HepG2 (cell line): Measurements from ENCODE around the gene KCNIP4. TPM values are rescaled to one million over a fixed set of nuclear protein-coding genes. Genes with fewer than 3 reads are reported as not detected.

ENCODE experiments used
- ATAC-seq: fragments of 200-7000 bp; cut with Tn5 transposase; 3 replicates; pipeline ENCODE4 v1.9.1; 2020; ENCODE audit warnings: mild to moderate bottlenecking, moderate library complexity
- BruUV-seq: library from RNA; stranded (reverse); fragments of 400-500 nt; replicated peaks from 2 replicates; lab custom pipeline; 2021; lab: Mats Ljungman, UMichigan
- CTCF ChIA-PET: fragments of 300-600 bp; formaldehyde crosslinking; extraction: SDS; loops from one replicate; lab custom pipeline; 2021; ENCODE audit warnings: low total read pairs, inconsistent platforms, low intra/inter-chr PET ratio; lab: Yijun Ruan, JAX
- POLR2A ChIA-PET: fragments of 350-600 bp; sonication (Branson Sonifier 250); formaldehyde crosslinking; loops from one replicate; lab custom pipeline; 2020; ENCODE audit warnings: antibody characterized with exemption, inconsistent platforms; lab: Yijun Ruan, JAX
- DNase-seq: peaks from one replicate; pipeline ENCODE4 v3.0.0-alpha.2; 2015; ENCODE audit warnings: low spot score
- FAIRE-seq: peaks from 3 replicates; lab custom pipeline; 2011; peaks lifted over from hg19 to GRCh38; lab: Jason Lieb, UNC
- H2AFZ ChIP-seq: one replicate; pipeline ENCODE4 v1.6.1; 2011; ENCODE audit warnings: low read length, inconsistent platforms
- H3K27ac ChIP-seq: fragments of 300-600 bp; 3 replicates; pipeline ENCODE4 v1.8.0; 2011; ENCODE audit warnings: mixed run types, mild to moderate bottlenecking, mixed read lengths, low read length, inconsistent platforms; ENCODE audit not compliant: insufficient read depth; ENCODE audit errors: extremely low read length
- H3K27me3 ChIP-seq, 2 experiments: fragments of 200-600 bp in 1 of 2; 2 replicates in 1 of 2; 3 replicates in 1 of 2; pipeline versions ENCODE4 v1.6.0 to v1.8.0; 2011; ENCODE audit warnings: low read length in 2 of 2, mild to moderate bottlenecking in 2 of 2, moderate library complexity in 2 of 2, inconsistent platforms in 1 of 2; ENCODE audit not compliant: insufficient read depth in 2 of 2, control insufficient read depth in 1 of 2
- H3K36me3 ChIP-seq, 2 experiments: fragments of 200-600 bp in 1 of 2; replicated peaks in 1 of 2; 2 replicates in 1 of 2; 3 replicates in 1 of 2; pipeline versions ENCODE4 v1.5.1 to v1.8.0; 2011; ENCODE audit warnings: low read length in 2 of 2, inconsistent platforms in 1 of 2; ENCODE audit not compliant: insufficient read depth in 2 of 2, control insufficient read depth in 1 of 2
- H3K4me1 ChIP-seq: 2 replicates; pipeline ENCODE4 v1.5.1; 2012; ENCODE audit warnings: low read length, inconsistent platforms; ENCODE audit not compliant: insufficient read depth
- H3K4me2 ChIP-seq: 2 replicates; pipeline ENCODE4 v1.6.0; 2011; ENCODE audit warnings: low read depth, low read length, inconsistent platforms
- H3K4me3 ChIP-seq, 3 experiments: fragments of 200-600 bp in 1 of 3; sonication (generic), shearing (Covaris generic) in 1 of 3; replicated peaks in 1 of 3; 2 replicates each; pipeline ENCODE4 v1.5.1; 2011 to 2016; ENCODE audit warnings: low read length in 3 of 3, inconsistent platforms in 2 of 3, low read depth in 2 of 3, mild to moderate bottlenecking in 2 of 3, control low read depth in 1 of 3, mixed read lengths in 1 of 3; ENCODE audit not compliant: insufficient read depth in 1 of 3
- H3K79me2 ChIP-seq: one replicate; pipeline ENCODE4 v1.6.1; 2011; ENCODE audit warnings: low read length, inconsistent platforms; ENCODE audit not compliant: insufficient read depth
- H3K9ac ChIP-seq: 2 replicates; pipeline ENCODE4 v1.6.0; 2011; ENCODE audit warnings: mild to moderate bottlenecking, low read depth, low read length, inconsistent platforms; ENCODE audit not compliant: insufficient read depth
- H3K9me3 ChIP-seq: 2 replicates; pipeline ENCODE4 v1.5.1; 2012; ENCODE audit warnings: mild to moderate bottlenecking, low read length
- H4K20me1 ChIP-seq: 2 replicates; pipeline ENCODE4 v1.6.0; 2011; ENCODE audit warnings: inconsistent platforms, mild to moderate bottlenecking, low read length, moderate library complexity; ENCODE audit not compliant: insufficient read depth
- ISX ChIP-seq: sonication (generic); formaldehyde crosslinking; conservative IDR thresholded peaks from 2 replicates; pipeline ENCODE4 v1.5.0; 2020; ENCODE audit warnings: missing genetic modification reagents
- JUND ChIP-seq: sonication (generic); formaldehyde crosslinking; IDR thresholded peaks from 2 replicates; pipeline ENCODE4 v1.8.0; 2022; ENCODE audit warnings: mild to moderate bottlenecking, missing genetic modification reagents
- NFIB ChIP-seq: sonication (generic); formaldehyde crosslinking; IDR thresholded peaks from 2 replicates; pipeline ENCODE4 v1.9.0; 2021; ENCODE audit warnings: missing genetic modification reagents, mild to moderate bottlenecking, borderline replicate concordance
- NFKBIZ ChIP-seq: IDR thresholded peaks from 2 replicates; pipeline ENCODE4 v1.6.1; 2018; ENCODE audit warnings: missing genetic modification reagents, missing compliant biosample characterization
- SALL1 ChIP-seq: sonication (generic); formaldehyde crosslinking; IDR thresholded peaks from 2 replicates; pipeline ENCODE4 v1.8.0; 2022; ENCODE audit warnings: mild to moderate bottlenecking, missing genetic modification reagents
- SRY ChIP-seq: sonication (generic); formaldehyde crosslinking; IDR thresholded peaks from 2 replicates; pipeline ENCODE4 v1.8.0; 2022; ENCODE audit warnings: mild to moderate bottlenecking, missing genetic modification reagents
- ZBTB8A ChIP-seq: sonication (generic); formaldehyde crosslinking; IDR thresholded peaks from 2 replicates; pipeline ENCODE4 v1.4.0; 2020; ENCODE audit warnings: mild to moderate bottlenecking, low read depth, missing genetic modification reagents, borderline replicate concordance
- ZNF441 ChIP-seq: sonication (generic); formaldehyde crosslinking; IDR thresholded peaks from 2 replicates; pipeline ENCODE4 v1.7.0; 2021; ENCODE audit warnings: missing genetic modification reagents, borderline replicate concordance
- ZNF713 ChIP-seq: sonication (generic); formaldehyde crosslinking; IDR thresholded peaks from 2 replicates; pipeline ENCODE4 v1.4.0; 2020; ENCODE audit warnings: mild to moderate bottlenecking, missing genetic modification reagents
- ZSCAN20 ChIP-seq: sonication (generic); formaldehyde crosslinking; IDR thresholded peaks from 2 replicates; pipeline ENCODE4 v1.4.0; 2020; ENCODE audit warnings: missing genetic modification reagents, mild to moderate bottlenecking, borderline replicate concordance
- WGBS: methylation state at CpG from one replicate; pipeline ENCODE4 v1.1.6; 2017; ENCODE audit warnings: low lambda C conversion rate; 5-methylcytosine and 5-hydroxymethylcytosine counted together
- in situ Hi-C: cut with HindIII; loops from 2 replicates; pipeline ENCODE4 v1.10.0; 2017; ENCODE audit warnings: low pct_unique_long_range_greater_than_20kb; ENCODE audit not compliant: extremely low pct_ligation_motif_present
- intact Hi-C: fragments of 100-400 bp; cut with micrococcal nuclease; formaldehyde crosslinking; loops from one replicate; pipeline ENCODE4 v1.10.0; 2022; ENCODE audit not compliant: unreplicated experiment
- polyA plus RNA-seq, 8 experiments: library from polyadenylated mRNA; depleted of rRNA in 3 of 8; stranded (reverse) in 7 of 8; unstranded in 1 of 8; fragments of >200 nt; fragmentation: Illumina TruSeq in 4 of 8; extraction: Trizol in 4 of 8; gene quantifications; 2 replicates each; pipeline versions ENCODE4 v1.2.1 to v1.2.3, GENCODE V29; 2011 to 2016; ENCODE audit warnings: low read depth in 4 of 8, missing spikeins in 1 of 8, mixed read lengths in 1 of 8; ENCODE audit not compliant: insufficient read depth in 1 of 8
- total RNA-seq, 5 experiments: library from RNA; depleted of rRNA; stranded (reverse); fragments of >200 nt; fragmentation: Illumina TruSeq; extraction: Trizol; gene quantifications; 2 replicates each; pipeline ENCODE4 v1.2.3, GENCODE V29; 2016; ENCODE audit warnings: low read depth in 1 of 5
- TF ChIP-seq, protein P1 (sequence below): IDR thresholded peaks from 2 replicates; pipeline ENCODE4 v1.6.1; 2018; ENCODE audit warnings: missing genetic modification reagents, mild to moderate bottlenecking, missing compliant biosample characterization
- TF ChIP-seq, protein P2 (sequence below): sonication (generic); formaldehyde crosslinking; IDR thresholded peaks from 2 replicates; pipeline ENCODE4 v1.5.0; 2020; ENCODE audit warnings: mild to moderate bottlenecking, missing genetic modification reagents
- TF ChIP-seq, protein P3 (sequence below): sonication (generic); formaldehyde crosslinking; IDR thresholded peaks from 2 replicates; pipeline ENCODE4 v1.5.0; 2020; ENCODE audit warnings: mild to moderate bottlenecking, missing genetic modification reagents
- TF ChIP-seq, protein P4 (sequence below): IDR thresholded peaks from 2 replicates; pipeline ENCODE4 v1.6.1; 2018; ENCODE audit warnings: missing genetic modification reagents
- TF ChIP-seq, protein P5 (sequence below): sonication (generic); formaldehyde crosslinking; IDR thresholded peaks from 2 replicates; pipeline ENCODE4 v1.5.0; 2020; ENCODE audit warnings: mild to moderate bottlenecking, missing genetic modification reagents

Gene KCNIP4
- total and polyA plus RNA-seq, 2 of the 13 experiments (the other 11 are each of a cell fraction or from before 2014, with no cell fraction given): 0.09 TPM; not detected in 1

DNA sequence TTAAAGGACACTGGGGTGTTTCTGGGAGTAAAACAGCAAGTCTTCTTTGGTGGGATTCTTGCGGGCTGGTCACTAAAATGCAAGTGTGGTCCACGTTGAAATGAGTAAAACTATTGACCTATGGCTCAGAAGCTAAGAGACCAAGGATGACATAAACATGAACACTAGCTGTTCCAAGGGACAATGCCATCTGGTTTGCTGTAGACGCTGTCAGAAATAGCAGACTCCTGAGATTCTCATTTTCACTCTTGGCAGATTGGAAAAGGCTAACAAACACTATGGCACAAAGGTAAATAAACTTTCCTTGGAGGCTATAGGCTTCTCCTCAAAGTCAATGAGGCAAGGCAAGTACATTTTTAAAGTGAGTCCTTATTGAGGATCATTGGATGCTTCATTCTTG is 343.6 kb downstream of the KCNIP4 start (continued):
- TF ChIP-seq, protein P1, sequence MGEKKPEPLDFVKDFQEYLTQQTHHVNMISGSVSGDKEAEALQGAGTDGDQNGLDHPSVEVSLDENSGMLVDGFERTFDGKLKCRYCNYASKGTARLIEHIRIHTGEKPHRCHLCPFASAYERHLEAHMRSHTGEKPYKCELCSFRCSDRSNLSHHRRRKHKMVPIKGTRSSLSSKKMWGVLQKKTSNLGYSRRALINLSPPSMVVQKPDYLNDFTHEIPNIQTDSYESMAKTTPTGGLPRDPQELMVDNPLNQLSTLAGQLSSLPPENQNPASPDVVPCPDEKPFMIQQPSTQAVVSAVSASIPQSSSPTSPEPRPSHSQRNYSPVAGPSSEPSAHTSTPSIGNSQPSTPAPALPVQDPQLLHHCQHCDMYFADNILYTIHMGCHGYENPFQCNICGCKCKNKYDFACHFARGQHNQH (CRISPR knock-in tag): no peak
- no peak for TF ChIP-seq ISX (CRISPR knock-in tag)
- TF ChIP-seq, protein P2, sequence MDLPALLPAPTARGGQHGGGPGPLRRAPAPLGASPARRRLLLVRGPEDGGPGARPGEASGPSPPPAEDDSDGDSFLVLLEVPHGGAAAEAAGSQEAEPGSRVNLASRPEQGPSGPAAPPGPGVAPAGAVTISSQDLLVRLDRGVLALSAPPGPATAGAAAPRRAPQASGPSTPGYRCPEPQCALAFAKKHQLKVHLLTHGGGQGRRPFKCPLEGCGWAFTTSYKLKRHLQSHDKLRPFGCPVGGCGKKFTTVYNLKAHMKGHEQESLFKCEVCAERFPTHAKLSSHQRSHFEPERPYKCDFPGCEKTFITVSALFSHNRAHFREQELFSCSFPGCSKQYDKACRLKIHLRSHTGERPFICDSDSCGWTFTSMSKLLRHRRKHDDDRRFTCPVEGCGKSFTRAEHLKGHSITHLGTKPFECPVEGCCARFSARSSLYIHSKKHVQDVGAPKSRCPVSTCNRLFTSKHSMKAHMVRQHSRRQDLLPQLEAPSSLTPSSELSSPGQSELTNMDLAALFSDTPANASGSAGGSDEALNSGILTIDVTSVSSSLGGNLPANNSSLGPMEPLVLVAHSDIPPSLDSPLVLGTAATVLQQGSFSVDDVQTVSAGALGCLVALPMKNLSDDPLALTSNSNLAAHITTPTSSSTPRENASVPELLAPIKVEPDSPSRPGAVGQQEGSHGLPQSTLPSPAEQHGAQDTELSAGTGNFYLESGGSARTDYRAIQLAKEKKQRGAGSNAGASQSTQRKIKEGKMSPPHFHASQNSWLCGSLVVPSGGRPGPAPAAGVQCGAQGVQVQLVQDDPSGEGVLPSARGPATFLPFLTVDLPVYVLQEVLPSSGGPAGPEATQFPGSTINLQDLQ (CRISPR knock-in tag): no peak
- TF ChIP-seq ZNF713 (CRISPR knock-in tag): no peak
- TF ChIP-seq ZBTB8A: no peak

DNA sequence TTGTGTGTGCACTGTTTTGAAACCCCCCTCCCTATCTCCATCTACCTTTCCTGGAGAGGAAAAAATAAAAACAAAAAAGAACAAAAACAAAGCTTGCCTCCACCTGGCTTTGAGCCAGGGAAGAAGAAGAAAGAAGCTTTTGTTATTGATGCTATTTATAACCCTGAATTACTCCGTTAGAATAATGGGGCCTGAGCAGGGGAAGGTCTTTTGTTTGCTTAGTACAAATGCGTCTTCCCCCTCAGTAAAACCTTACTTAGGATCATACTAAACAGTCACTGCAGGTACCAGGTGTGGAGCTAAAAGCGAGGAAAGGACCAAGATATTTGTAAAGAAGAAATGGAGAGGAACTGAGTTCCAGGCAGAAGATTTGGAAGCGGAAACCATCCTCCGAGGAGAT is 352.1 kb downstream of the KCNIP4 start:
- in situ Hi-C loops: no loop called here
- no peak for TF ChIP-seq NFKBIZ (CRISPR knock-in tag)
- TF ChIP-seq, protein P3, sequence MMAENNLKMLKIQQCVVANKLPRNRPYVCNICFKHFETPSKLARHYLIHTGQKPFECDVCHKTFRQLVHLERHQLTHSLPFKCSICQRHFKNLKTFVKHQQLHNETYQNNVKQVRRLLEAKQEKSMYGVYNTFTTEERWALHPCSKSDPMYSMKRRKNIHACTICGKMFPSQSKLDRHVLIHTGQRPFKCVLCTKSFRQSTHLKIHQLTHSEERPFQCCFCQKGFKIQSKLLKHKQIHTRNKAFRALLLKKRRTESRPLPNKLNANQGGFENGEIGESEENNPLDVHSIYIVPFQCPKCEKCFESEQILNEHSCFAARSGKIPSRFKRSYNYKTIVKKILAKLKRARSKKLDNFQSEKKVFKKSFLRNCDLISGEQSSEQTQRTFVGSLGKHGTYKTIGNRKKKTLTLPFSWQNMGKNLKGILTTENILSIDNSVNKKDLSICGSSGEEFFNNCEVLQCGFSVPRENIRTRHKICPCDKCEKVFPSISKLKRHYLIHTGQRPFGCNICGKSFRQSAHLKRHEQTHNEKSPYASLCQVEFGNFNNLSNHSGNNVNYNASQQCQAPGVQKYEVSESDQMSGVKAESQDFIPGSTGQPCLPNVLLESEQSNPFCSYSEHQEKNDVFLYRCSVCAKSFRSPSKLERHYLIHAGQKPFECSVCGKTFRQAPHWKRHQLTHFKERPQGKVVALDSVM (CRISPR knock-in tag): no peak
- no peak for TF ChIP-seq JUND
- TF ChIP-seq SALL1 (CRISPR knock-in tag): no peak
- TF ChIP-seq ZSCAN20 (CRISPR knock-in tag): no peak
- TF ChIP-seq, protein P4, sequence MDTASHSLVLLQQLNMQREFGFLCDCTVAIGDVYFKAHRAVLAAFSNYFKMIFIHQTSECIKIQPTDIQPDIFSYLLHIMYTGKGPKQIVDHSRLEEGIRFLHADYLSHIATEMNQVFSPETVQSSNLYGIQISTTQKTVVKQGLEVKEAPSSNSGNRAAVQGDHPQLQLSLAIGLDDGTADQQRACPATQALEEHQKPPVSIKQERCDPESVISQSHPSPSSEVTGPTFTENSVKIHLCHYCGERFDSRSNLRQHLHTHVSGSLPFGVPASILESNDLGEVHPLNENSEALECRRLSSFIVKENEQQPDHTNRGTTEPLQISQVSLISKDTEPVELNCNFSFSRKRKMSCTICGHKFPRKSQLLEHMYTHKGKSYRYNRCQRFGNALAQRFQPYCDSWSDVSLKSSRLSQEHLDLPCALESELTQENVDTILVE (CRISPR knock-in tag): no peak
- TF ChIP-seq, protein P5, sequence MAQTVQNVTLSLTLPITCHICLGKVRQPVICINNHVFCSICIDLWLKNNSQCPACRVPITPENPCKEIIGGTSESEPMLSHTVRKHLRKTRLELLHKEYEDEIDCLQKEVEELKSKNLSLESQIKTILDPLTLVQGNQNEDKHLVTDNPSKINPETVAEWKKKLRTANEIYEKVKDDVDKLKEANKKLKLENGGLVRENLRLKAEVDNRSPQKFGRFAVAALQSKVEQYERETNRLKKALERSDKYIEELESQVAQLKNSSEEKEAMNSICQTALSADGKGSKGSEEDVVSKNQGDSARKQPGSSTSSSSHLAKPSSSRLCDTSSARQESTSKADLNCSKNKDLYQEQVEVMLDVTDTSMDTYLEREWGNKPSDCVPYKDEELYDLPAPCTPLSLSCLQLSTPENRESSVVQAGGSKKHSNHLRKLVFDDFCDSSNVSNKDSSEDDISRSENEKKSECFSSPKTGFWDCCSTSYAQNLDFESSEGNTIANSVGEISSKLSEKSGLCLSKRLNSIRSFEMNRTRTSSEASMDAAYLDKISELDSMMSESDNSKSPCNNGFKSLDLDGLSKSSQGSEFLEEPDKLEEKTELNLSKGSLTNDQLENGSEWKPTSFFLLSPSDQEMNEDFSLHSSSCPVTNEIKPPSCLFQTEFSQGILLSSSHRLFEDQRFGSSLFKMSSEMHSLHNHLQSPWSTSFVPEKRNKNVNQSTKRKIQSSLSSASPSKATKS (CRISPR knock-in tag): no peak
- TF ChIP-seq NFIB (CRISPR knock-in tag): no peak
- TF ChIP-seq SRY (CRISPR knock-in tag): no peak
- no peak for TF ChIP-seq ZNF441 (CRISPR knock-in tag)

More for the DNA sequence above, 352.1 kb downstream of the KCNIP4 start:
- DNase-seq (no peak), FAIRE-seq (no peak), ATAC-seq (no peak)
- Histone ChIP-seq H3K27ac (no peak overlapping the region), H3K4me2 (no peak overlapping the region), H4K20me1 (no peaks in the 10 kb centered on the region), H3K79me2 (no peaks in the 10 kb centered on the region), H3K4me1 (no peaks in the 10 kb centered on the region), H3K9ac (no peak overlapping the region), H3K9me3 (no peaks in the 10 kb centered on the region), H2AFZ (no peak overlapping the region), H3K36me3 (no peaks in the 10 kb centered on the region), H3K4me3 (no peak overlapping the region), H3K27me3 (no peaks in the 10 kb centered on the region)
- no TSS peak for BruUV-seq
- ChIA-PET CTCF (no interaction called here), POLR2A (no interaction called here)
- WGBS: 29% methylated on average over 5 of the region's 5 CpGs
- intact Hi-C loops: no loop called here
